ENCODE results near the gene LCT. TPM values are rescaled to one million over a fixed set of nuclear protein-coding genes. Genes with fewer than 3 reads are reported as not detected.
A peak's percentile ranks its signal among the peaks of the same experiment; 100 is the strongest.

LCT gene
- total RNA-seq, 4 donors from 2014 or later = not detected

DNA sequence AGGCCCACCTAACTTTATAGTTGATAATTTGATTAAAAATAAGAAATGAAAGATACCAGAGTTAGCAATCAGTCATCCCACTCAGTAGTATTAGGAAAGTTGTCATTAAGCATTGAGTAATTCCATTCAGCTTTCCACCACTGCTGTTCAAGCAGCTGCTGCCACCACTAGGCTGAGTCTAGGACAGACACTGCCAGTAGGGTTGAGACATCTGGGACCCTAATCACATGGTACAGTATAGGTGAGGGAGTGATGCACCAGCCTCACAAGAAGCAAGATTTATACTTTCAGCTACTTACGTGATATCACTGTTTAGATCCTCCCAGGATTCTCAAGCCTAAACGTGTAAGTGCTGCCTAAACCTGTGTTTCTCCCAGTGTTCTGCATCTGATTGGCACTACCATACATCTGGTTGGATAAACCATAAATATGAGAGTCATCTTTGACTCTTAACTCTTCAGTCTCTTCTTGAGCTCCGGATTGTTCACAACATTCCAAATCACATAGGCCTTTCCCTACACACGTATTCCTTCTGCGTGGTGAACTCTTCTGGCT is 92.1 kb downstream of the LCT start:
- peaks cover 5 to 30% (median 17%) of the 10 kb centered on the region in 4 donors for H3K36me3 ChIP-seq
- intact Hi-C loops (cut with DNase I) = loop anchor here (5.0 to 10.0 kb wide), 3 partner anchors 130 to 240 kb away; partner anchors contain the start of genes DARS1, MCM6, R3HDM1 and ZRANB3
- TF ChIP-seq, protein P1, sequence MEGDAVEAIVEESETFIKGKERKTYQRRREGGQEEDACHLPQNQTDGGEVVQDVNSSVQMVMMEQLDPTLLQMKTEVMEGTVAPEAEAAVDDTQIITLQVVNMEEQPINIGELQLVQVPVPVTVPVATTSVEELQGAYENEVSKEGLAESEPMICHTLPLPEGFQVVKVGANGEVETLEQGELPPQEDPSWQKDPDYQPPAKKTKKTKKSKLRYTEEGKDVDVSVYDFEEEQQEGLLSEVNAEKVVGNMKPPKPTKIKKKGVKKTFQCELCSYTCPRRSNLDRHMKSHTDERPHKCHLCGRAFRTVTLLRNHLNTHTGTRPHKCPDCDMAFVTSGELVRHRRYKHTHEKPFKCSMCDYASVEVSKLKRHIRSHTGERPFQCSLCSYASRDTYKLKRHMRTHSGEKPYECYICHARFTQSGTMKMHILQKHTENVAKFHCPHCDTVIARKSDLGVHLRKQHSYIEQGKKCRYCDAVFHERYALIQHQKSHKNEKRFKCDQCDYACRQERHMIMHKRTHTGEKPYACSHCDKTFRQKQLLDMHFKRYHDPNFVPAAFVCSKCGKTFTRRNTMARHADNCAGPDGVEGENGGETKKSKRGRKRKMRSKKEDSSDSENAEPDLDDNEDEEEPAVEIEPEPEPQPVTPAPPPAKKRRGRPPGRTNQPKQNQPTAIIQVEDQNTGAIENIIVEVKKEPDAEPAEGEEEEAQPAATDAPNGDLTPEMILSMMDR (IDR thresholded peaks at IDR 0.05) = no peak
- TF ChIP-seq EP300 (IDR thresholded peaks at IDR 0.05) (no peak), POLR2AphosphoS5 (IDR thresholded peaks at IDR 0.05) (no peak), POLR2A (IDR thresholded peaks at IDR 0.05; ENCODE audit: low read depth) (no peak)
- H3K4me3 ChIP-seq = no peak overlapping the region
- H3K4me1 ChIP-seq = peaks cover 27 to 43% (median 41%) of the 10 kb centered on the region in 4 donors
- no peaks in the 10 kb centered on the region for H3K9me3 ChIP-seq
- 84% methylated on average over 5 of the region's 5 CpGs for WGBS
- no peak for DNase-seq (ENCODE audit: extremely low spot score)
- H3K27me3 ChIP-seq = no peaks in the 10 kb centered on the region
- peak overlapping the region in 3 of 4 donors; percentile 2 to 100 (median 18) for H3K27ac ChIP-seq (replicated peaks in 1 of 4)

DNA sequence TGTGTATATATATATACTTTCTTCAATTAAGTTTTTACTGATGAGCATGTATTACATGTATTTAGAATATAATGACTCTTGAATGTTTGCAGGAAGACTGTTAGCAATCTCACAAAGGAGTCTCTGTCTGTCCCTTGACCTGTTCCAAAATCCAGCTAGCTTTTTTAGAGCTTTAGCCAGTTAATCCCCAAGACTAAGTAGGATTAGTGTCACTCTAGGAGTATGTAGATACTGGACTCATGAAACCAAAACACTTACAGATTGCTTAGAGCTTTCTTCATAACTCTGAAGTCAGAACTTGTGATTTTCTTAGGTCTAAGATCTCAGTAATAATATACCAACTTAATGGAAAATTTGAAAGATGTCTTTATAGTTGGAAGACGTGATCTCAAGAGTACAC is 93.1 kb downstream of the LCT start:
- Histone ChIP-seq H3K9me3 (no peaks in the 10 kb centered on the region), H3K27me3 (no peaks in the 10 kb centered on the region), H3K4me3 (peak overlapping the region in 2 of 4 donors; percentile 94 to 99), H3K27ac (replicated peaks in 1 of 4) (peak overlapping the region; percentile 36 to 100 (median 98)), H3K4me1 (peaks cover 27 to 43% (median 41%) of the 10 kb centered on the region in 4 donors), H3K36me3 (peaks cover 3 to 20% (median 12%) of the 10 kb centered on the region in 4 donors)
- 81% methylated on average over 1 of the region's 1 CpG for WGBS
- TF ChIP-seq POLR2A (IDR thresholded peaks at IDR 0.05; ENCODE audit: low read depth) = no peak
- TF ChIP-seq, protein P1 (IDR thresholded peaks at IDR 0.05) = no peak
- TF ChIP-seq EP300 (IDR thresholded peaks at IDR 0.05) = no peak
- TF ChIP-seq POLR2AphosphoS5 (IDR thresholded peaks at IDR 0.05) = no peak
- no peak for DNase-seq (ENCODE audit: extremely low spot score)
- intact Hi-C loops (cut with DNase I) = loop anchor here (5.0 to 10.0 kb wide), 3 partner anchors 131 to 241 kb away; partner anchors contain the start of genes DARS1, MCM6, R3HDM1 and ZRANB3

DNA sequence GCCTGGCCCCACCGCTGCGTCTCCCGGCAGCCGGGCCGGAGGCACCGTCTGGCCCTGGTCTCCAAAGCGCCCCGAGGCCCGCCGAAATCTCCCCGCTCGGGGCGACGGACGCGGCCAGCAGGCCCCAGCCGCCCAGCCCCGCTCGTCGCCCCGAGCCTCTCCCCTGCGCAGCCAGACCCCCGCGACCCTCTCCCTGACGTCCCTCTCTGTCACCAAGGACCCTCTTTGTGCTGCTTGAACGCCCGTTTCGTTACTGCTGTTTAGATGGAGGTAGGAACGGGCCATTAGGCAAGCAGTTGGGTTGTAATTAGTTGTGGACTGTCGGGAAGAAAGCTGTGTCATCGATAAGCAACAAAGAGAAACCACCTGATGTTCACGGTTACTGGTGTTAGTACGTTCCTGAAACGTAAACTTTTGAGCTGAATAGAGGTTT is 94.6 kb downstream of the LCT start:
- intact Hi-C loops (cut with DNase I) = loop anchor here (5.0 to 10.0 kb wide), 3 partner anchors 132 to 242 kb away; partner anchors contain the start of genes DARS1, MCM6, R3HDM1 and ZRANB3
- H3K4me1 ChIP-seq = peaks cover 27 to 43% (median 39%) of the 10 kb centered on the region in 4 donors
- H3K27me3 ChIP-seq = no peaks in the 10 kb centered on the region
- no peak for DNase-seq (ENCODE audit: extremely low spot score)
- peak overlapping the region; percentile 94 to 99 (median 96) for H3K4me3 ChIP-seq
- no peak for TF ChIP-seq POLR2A (IDR thresholded peaks at IDR 0.05; ENCODE audit: low read depth)
- peak; percentile 40 to 48 for TF ChIP-seq POLR2AphosphoS5 (IDR thresholded peaks at IDR 0.05)
- TF ChIP-seq, protein P1 (IDR thresholded peaks at IDR 0.05) = no peak
- no peak for TF ChIP-seq EP300 (IDR thresholded peaks at IDR 0.05)
- no peaks in the 10 kb centered on the region for H3K9me3 ChIP-seq
- peak overlapping the region; percentile 98 to 100 (median 100) for H3K27ac ChIP-seq (replicated peaks in 1 of 4)
- H3K36me3 ChIP-seq = peaks cover 0 to 6% (median 1%) of the 10 kb centered on the region in 4 donors
- 0% methylated on average over 29 of the region's 34 CpGs for WGBS

DNA sequence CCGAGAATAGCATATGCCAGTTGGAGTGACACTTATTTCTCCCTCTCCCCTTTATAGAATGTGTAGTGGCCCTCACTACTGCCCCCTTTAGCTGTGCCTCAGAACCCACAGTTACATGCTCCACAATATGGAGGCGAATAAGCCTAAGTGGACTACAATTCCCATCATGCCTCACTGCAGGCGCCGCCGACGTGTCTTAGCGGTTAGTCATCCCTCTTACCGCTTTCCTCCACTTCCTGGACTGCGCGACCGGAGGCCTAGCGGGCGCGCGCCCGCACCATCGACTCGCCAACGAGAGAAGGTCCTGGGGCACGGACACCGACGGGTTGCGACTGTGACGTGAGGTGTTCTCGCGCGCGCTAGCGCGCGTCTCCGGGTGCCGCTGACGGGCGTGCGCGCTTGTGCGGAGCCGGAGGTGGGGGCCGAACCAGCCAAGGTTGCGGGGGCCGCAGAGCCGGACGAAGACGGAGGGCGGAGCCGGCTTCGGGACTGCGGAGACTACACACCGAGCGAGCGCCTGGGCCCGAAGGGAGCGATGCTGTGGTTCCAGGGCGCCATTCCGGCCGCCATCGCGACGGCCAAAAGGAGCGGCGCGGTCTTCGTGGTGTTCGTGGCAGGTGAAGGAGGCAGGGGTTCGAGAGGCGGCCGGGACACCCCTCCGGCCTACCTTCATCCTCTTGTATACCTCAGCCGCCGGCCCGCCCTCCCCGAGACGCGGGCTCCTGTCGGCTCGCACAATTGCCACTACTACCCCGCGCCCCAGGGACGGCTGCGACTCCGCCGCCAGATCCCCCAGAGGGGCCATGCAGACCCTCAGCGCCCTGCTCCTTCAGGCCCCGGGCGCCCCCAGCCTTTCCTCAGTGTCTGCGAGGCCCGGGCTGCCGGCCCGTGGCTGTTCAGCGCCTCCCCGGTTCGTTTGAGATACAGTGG is 95.3 kb downstream of the LCT start, which contains the start of gene UBXN4:
Gene UBXN4 (plus strand): TSS at position 461 of the 930 bp plus-strand sequence. CDS start 75 bp downstream, at position 536.
- 5% methylated on average over 14 of the region's 93 CpGs for WGBS

More for the DNA sequence above, 95.3 kb downstream of the LCT start, which contains the start of gene UBXN4:
- peak within 1 kb of the TSS; percentile 98 to 100 (median 100) for H3K27ac ChIP-seq (replicated peaks in 1 of 4)
- intact Hi-C loops (cut with DNase I) = loop anchor here (5.0 to 10.0 kb wide), 3 partner anchors 133 to 243 kb away; partner anchors contain the start of genes DARS1, MCM6, R3HDM1 and ZRANB3
- peaks cover 27 to 42% (median 36%) of the 10 kb centered on the region in 4 donors for H3K4me1 ChIP-seq
- TF ChIP-seq POLR2A (IDR thresholded peaks at IDR 0.05; ENCODE audit: low read depth) = peak; percentile 80
- TF ChIP-seq POLR2AphosphoS5 (IDR thresholded peaks at IDR 0.05) = peak; percentile 93 to 95
- TF ChIP-seq EP300 (IDR thresholded peaks at IDR 0.05) = no peak
- TF ChIP-seq, protein P1 (IDR thresholded peaks at IDR 0.05) = peak in 2 of 3 experiments; percentile 11 to 28
- no peaks in the 10 kb centered on the region for H3K27me3 ChIP-seq
- H3K36me3 ChIP-seq = peaks cover 0 to 6% (median 1%) of the 10 kb centered on the region in 4 donors
- no peaks in the 10 kb centered on the region for H3K9me3 ChIP-seq
- peak; percentile 99 for DNase-seq (ENCODE audit: extremely low spot score)
- H3K4me3 ChIP-seq = peak within 1 kb of the TSS; percentile 94 to 99 (median 96)

Measured in esophagus muscularis mucosa (tissue), 4 donors.